Subcutaneous abdominal adipose tissue (tissue), 5 donors: Measurements from ENCODE around the gene TP53BP1.

Experiments used
- H3K27ac ChIP-seq: one replicate; pipeline ENCODE4 v1.7.0; 2013; ENCODE audit warnings: low read depth, mild to moderate bottlenecking, inconsistent platforms, low read length, moderate library complexity
- H3K27me3 ChIP-seq, 5 donors: one replicate each; pipeline ENCODE4 v1.7.0; 2013; ENCODE audit warnings: low read length in 5 of 5, inconsistent platforms in 1 of 5; ENCODE audit not compliant: control insufficient read depth in 5 of 5, insufficient read depth in 4 of 5
- H3K36me3 ChIP-seq, 5 donors: one replicate each; pipeline ENCODE4 v1.7.0; 2013; ENCODE audit warnings: low read length in 5 of 5; ENCODE audit not compliant: control insufficient read depth in 5 of 5, insufficient read depth in 5 of 5
- H3K4me1 ChIP-seq, 5 donors: one replicate each; pipeline ENCODE4 v1.7.0; 2013; ENCODE audit warnings: low read length in 5 of 5, mild to moderate bottlenecking in 3 of 5, moderate library complexity in 1 of 5; ENCODE audit not compliant: control insufficient read depth in 5 of 5, insufficient read depth in 5 of 5
- H3K4me3 ChIP-seq, 5 donors: one replicate each; pipeline ENCODE4 v1.7.0; 2013; ENCODE audit warnings: low read length in 5 of 5, low read depth in 1 of 5
- H3K9ac ChIP-seq, 5 donors: one replicate each; pipeline ENCODE4 v1.7.0; 2013; ENCODE audit warnings: low read length in 5 of 5, mild to moderate bottlenecking in 4 of 5, moderate library complexity in 3 of 5
- H3K9me3 ChIP-seq, 5 donors: one replicate each; pipeline ENCODE4 v1.7.0; 2013; ENCODE audit warnings: low read length in 5 of 5; ENCODE audit not compliant: control insufficient read depth in 5 of 5
- donor health status: healthy.
- donor health status: healthy.
- donor health status: healthy.
- donor health status: healthy.
- donor health status: healthy.

TP53BP1 gene

DNA sequence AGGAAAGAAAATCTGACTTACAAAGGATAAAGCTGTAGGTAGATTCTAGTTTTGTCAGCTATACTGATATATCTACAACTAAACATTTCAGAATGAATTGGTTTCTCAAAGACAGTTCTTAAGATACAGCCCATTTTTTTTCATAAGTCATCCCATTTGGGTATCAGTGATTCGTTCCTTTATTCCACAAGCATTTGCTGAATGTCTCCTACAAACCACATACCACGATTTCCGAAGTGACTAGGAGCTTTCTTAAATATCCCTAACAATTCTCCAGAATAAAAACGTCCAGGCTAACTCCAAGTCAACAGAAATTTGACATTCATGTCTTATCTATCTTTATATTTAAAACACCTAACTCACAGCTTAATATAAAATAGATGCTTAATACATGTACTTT lies 59.8 kb downstream of the TP53BP1 start:
- peaks cover 23 to 60% (median 42%) of the 10 kb centered on the region in 5 donors for H3K36me3 ChIP-seq
- H3K27me3 ChIP-seq: no peaks in the 10 kb centered on the region
- no peaks in the 10 kb centered on the region for H3K4me1 ChIP-seq
- no peak overlapping the region for H3K4me3 ChIP-seq
- no peak overlapping the region for H3K9ac ChIP-seq
- H3K27ac ChIP-seq: no peak overlapping the region
- no peaks in the 10 kb centered on the region for H3K9me3 ChIP-seq

DNA sequence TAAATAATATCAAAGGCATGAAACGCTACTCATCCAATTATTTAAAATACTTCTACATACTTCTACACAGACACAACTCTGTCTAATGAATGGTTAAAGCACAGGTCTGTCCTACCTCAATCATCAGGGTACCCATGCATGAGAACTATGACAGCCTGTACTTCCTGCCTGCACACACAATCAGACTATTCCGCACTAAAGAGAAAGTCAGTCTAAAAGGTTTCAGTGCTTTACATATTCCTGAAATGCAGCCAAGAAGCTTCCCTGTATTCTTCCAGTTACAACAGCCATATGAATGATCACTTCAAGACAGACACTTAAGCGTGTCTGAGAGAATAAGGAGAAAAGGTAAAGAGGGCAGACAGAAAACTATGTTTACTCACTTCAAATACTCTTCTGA lies 63.3 kb downstream of the TP53BP1 start:
- Histone ChIP-seq H3K4me3 (no peak overlapping the region), H3K27me3 (no peaks in the 10 kb centered on the region), H3K36me3 (peaks cover 31 to 67% (median 46%) of the 10 kb centered on the region in 5 donors), H3K9me3 (no peaks in the 10 kb centered on the region), H3K9ac (no peak overlapping the region), H3K27ac (no peak overlapping the region), H3K4me1 (no peaks in the 10 kb centered on the region)

DNA sequence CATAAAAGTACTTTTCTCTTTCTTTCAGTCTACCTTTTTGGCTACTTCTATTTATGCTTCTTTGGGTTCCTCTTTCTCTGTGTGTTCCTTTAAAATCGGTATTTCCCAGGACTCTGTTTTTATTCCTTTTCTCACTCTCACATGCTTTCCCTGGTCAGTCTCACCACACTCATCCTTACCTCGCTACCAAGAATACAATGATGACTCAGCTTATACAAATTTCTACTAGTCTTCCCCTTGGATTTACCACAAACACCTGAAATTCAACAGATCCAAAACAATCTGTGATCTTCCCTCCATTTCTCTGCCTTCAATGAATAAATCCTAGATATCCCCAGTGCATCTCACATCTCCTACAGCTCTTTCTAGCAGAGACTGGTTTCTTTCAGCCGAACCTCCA lies 69.2 kb downstream of the TP53BP1 start:
- Histone ChIP-seq H3K9me3 (no peaks in the 10 kb centered on the region), H3K27me3 (no peaks in the 10 kb centered on the region), H3K4me3 (no peak overlapping the region), H3K27ac (no peak overlapping the region), H3K4me1 (peaks cover 0 to 3% (median 0%) of the 10 kb centered on the region in 5 donors), H3K9ac (no peak overlapping the region), H3K36me3 (peaks cover 35 to 79% (median 52%) of the 10 kb centered on the region in 5 donors)

DNA sequence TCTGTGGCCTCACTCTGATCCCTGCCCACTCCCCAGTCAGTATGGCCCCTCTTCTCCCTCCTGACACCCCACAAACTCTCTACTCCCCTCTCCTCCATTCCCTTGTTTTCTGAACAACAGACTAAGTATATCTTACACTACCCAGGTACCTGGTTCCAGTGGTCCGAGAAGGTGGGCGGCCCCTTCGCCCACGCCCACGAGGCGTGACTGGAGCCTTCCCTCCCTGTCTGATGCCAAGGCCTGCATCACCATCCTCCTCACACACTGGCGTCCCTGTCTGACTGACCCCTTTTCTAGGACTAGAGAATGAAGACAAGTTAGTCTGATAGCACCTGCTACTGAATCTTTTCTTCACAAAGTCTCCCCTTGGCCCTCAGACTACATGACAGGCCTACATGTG lies 72.1 kb downstream of the TP53BP1 start:
- H3K9ac ChIP-seq: no peak overlapping the region

DNA sequence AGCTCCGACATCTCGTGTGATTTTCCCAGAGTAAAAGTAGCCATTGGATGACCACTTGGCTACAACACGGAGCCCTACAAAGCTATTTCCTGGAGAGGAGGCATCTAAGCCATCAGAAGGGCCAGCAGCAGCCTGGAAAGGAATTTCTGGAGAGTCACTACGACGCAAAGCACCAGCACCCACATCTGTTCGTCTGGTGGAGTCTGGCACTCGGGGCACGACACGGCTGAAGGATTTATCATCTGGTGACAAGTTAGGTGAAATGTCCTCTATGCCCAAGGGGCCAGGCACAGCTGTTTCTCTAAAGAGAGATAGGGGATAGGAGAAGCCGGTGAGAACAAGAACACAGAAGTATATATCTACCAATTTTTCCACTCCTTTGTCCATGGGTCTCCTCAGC lies 72.5 kb downstream of the TP53BP1 start:
- H3K9me3 ChIP-seq: no peaks in the 10 kb centered on the region
- H3K36me3 ChIP-seq: peaks cover 42 to 86% (median 54%) of the 10 kb centered on the region in 5 donors
- no peak overlapping the region for H3K9ac ChIP-seq
- H3K27me3 ChIP-seq: no peaks in the 10 kb centered on the region
- no peak overlapping the region for H3K27ac ChIP-seq
- H3K4me1 ChIP-seq: peaks cover 0 to 3% (median 0%) of the 10 kb centered on the region in 5 donors
- no peak overlapping the region for H3K4me3 ChIP-seq

More for the DNA sequence above, 72.1 kb downstream of the TP53BP1 start:
- peaks cover 40 to 81% (median 50%) of the 10 kb centered on the region in 5 donors for H3K36me3 ChIP-seq
- H3K4me1 ChIP-seq: peaks cover 0 to 3% (median 0%) of the 10 kb centered on the region in 5 donors
- no peak overlapping the region for H3K27ac ChIP-seq
- no peaks in the 10 kb centered on the region for H3K9me3 ChIP-seq
- H3K27me3 ChIP-seq: no peaks in the 10 kb centered on the region
- H3K4me3 ChIP-seq: no peak overlapping the region

DNA sequence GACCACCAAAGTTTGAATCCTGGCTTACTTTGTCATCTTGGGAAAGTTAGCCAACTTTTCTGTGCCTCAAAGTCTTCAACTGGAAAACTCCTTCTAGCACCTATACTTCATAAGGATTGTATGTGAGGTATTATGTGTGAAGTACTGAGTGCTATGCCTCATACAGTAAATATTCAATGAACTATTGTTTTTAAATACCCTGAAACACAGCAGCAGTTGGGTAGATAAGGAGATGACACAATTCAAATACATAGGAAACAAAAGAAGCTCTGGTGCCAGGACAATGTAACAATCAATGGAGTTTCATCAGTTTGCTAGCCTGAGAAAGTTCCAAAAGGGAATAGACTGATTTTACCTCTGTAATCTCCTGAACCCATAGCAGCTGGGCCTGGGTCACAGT lies 78.8 kb downstream of the TP53BP1 start:
- Histone ChIP-seq H3K36me3 (peaks cover 36 to 82% (median 63%) of the 10 kb centered on the region in 5 donors), H3K4me1 (no peaks in the 10 kb centered on the region)

DNA sequence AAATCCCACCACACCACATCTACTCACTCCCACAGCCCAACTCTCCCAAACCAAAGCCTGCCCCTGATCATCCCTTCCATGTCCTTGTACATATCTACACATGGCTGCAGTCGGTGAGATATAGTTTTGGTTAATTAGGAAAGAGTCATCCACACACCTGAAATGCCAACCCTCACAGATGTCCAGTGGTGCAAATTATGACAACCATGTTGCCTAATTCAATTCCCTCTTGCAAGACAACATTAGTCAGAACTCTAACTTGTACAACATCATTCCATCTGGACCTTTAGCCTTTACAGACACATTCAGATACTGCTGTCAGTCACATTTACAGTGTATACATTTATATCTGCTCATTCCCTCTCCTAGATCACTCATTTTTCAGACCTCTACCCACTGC lies 80.9 kb downstream of the TP53BP1 start:
- no peak overlapping the region for H3K9ac ChIP-seq
- no peak overlapping the region for H3K27ac ChIP-seq
- peaks cover 46 to 89% (median 77%) of the 10 kb centered on the region in 5 donors for H3K36me3 ChIP-seq
- no peaks in the 10 kb centered on the region for H3K4me1 ChIP-seq
- no peaks in the 10 kb centered on the region for H3K9me3 ChIP-seq
- no peak overlapping the region for H3K4me3 ChIP-seq
- H3K27me3 ChIP-seq: no peaks in the 10 kb centered on the region

More for the DNA sequence above, 78.8 kb downstream of the TP53BP1 start:
- H3K9ac ChIP-seq: no peak overlapping the region
- H3K4me3 ChIP-seq: no peak overlapping the region
- H3K27me3 ChIP-seq: no peaks in the 10 kb centered on the region
- no peak overlapping the region for H3K27ac ChIP-seq
- H3K9me3 ChIP-seq: no peaks in the 10 kb centered on the region

DNA sequence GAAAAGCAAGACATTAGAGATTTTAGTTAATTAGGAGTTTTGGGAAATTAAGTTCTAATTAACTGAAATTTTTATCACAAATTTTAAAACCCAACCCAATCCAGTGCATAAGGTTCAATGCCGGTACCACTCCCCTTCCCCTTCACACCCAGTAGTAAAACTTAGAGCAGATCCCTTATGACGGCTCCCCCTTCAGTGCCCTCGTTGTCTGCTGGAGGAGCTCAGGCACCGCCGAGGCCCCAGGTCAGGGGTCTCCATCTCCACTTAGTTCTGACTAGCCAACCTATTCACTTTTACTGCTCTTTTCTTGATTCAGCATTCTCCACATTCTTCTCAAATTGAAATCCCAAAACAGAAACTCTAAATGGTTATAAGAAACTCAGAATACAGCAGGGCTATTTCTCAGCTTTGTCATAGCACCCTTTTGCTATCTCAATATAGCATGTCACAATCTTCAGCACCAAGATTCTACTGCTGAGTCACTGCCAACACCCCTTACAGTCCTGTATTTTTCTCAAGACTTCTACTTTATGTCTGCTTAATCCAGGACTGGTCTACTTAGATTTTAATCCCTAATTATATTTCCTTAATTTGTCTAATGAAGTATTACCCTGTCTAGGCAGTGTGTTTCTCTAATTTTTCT lies 82.3 kb downstream of the TP53BP1 start:
- Histone ChIP-seq H3K9me3 (no peaks in the 10 kb centered on the region), H3K4me3 (no peak overlapping the region), H3K9ac (no peak overlapping the region), H3K4me1 (no peaks in the 10 kb centered on the region), H3K27ac (no peak overlapping the region), H3K36me3 (peaks cover 43 to 90% (median 78%) of the 10 kb centered on the region in 5 donors), H3K27me3 (no peaks in the 10 kb centered on the region)

DNA sequence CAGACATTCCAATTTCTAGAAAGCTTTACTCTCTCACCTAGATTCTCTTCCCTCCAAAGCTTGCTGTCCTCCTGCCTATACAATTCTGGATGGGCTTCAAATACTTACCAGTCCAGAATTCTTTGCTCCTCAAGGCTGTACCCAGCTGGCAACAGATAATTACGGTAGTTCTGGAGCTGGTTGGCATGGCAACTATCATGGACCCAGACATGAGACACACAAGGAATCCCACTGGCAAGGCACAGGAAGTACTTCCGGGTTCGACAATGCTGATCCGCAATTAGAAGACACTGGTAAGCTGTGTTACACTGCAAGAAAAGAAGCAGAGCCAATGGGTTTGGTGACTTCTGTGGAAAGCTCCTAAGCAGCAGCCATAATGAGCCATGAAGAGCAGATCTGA lies 84.2 kb downstream of the TP53BP1 start:
- Histone ChIP-seq H3K4me3 (no peak overlapping the region), H3K4me1 (no peaks in the 10 kb centered on the region), H3K27me3 (no peaks in the 10 kb centered on the region), H3K27ac (no peak overlapping the region), H3K9ac (no peak overlapping the region), H3K36me3 (peaks cover 44 to 89% (median 79%) of the 10 kb centered on the region in 5 donors), H3K9me3 (no peaks in the 10 kb centered on the region)

DNA sequence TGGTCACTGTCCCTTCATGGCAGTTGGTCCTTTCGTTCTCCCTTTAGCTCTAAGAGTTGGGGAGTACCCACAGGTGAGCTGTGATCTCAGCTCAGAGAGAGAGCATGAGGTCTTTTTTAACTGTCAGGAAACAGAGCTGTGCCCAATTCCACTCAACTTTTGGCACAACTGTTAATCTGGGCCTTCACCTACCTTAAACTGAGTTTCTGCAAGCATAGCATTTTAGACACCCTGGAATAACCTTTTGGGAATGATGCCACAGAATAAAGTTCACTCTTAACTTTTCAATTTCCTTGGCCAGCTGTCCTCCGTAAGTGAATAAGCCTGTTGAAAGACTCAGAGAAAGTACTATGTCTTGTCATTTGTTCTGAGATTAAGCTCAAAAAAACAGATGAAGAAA lies 86.1 kb downstream of the TP53BP1 start:
- no peaks in the 10 kb centered on the region for H3K27me3 ChIP-seq
- H3K9ac ChIP-seq: no peak overlapping the region
- peaks cover 46 to 88% (median 79%) of the 10 kb centered on the region in 5 donors for H3K36me3 ChIP-seq
- H3K27ac ChIP-seq: no peak overlapping the region
- no peaks in the 10 kb centered on the region for H3K9me3 ChIP-seq
- H3K4me1 ChIP-seq: no peaks in the 10 kb centered on the region
- H3K4me3 ChIP-seq: no peak overlapping the region
